ENCODE results near the gene BCCIP.
A peak's percentile ranks its signal among the peaks of the same experiment; 100 is the strongest.

Gene BCCIP

GRCh38 chr10:125822878-125823662 is at the start of gene BCCIP, which contains the start of gene UROS:
Gene BCCIP, plus strand, starts transcription at chr10:125823546. Its CDS starts 12 bp downstream, at chr10:125823558.
Gene UROS, minus strand, starts transcription at chr10:125823258. Its CDS starts 6,759 bp downstream, at chr10:125816499.
- peak; percentile 96 for DNase-seq

GRCh38 chr10:125773687-125774543 is 49.4 kb upstream of the BCCIP start:
- no peak for DNase-seq

GRCh38 chr10:125774581-125775191 is 48.7 kb upstream of the BCCIP start:
- no peak for DNase-seq

GRCh38 chr10:125775491-125776106 is 47.7 kb upstream of the BCCIP start, which contains the start of gene MMP21:
Gene MMP21, minus strand, starts transcription at chr10:125775821. Its CDS starts 0 bp downstream, at chr10:125775821.
- no peak for DNase-seq

GRCh38 chr10:125777806-125778205 is 45.5 kb upstream of the BCCIP start:
- DNase-seq = no peak

- DNase-seq = no peak
Observed at GRCh38 chr10:125778556-125778955, 44.8 kb upstream of the BCCIP start.

GRCh38 chr10:125779403-125780327 is 43.7 kb upstream of the BCCIP start:
- DNase-seq = peak; percentile 39

GRCh38 chr10:125781374-125781773 is 42.0 kb upstream of the BCCIP start:
- DNase-seq = no peak

GRCh38 chr10:125782054-125782453 is 41.3 kb upstream of the BCCIP start:
- no peak for DNase-seq

- no peak for DNase-seq
Observed at GRCh38 chr10:125782616-125783015, 40.7 kb upstream of the BCCIP start.

GRCh38 chr10:125783408-125783807 is 39.9 kb upstream of the BCCIP start:
- DNase-seq = no peak

- no peak for DNase-seq
Observed at GRCh38 chr10:125783957-125784356, 39.4 kb upstream of the BCCIP start.

GRCh38 chr10:125785791-125786190 is 37.6 kb upstream of the BCCIP start:
- DNase-seq = no peak

GRCh38 chr10:125788156-125789034 is 35.0 kb upstream of the BCCIP start:
- no peak for DNase-seq

- no peak for DNase-seq
Observed at GRCh38 chr10:125792342-125793300, 30.7 kb upstream of the BCCIP start.

GRCh38 chr10:125795128-125795527 is 28.2 kb upstream of the BCCIP start:
- DNase-seq = no peak

GRCh38 chr10:125795637-125796190 is 27.6 kb upstream of the BCCIP start:
- DNase-seq = no peak

- DNase-seq = no peak
Observed at GRCh38 chr10:125797424-125797823, 25.9 kb upstream of the BCCIP start.
